Prostate gland (tissue), 2 donors: ENCODE data around the gene DSCAM.

ENCODE experiments used
- POLR2A ChIP-seq: fragments of 450-650 bp; IDR thresholded peaks from one replicate; pipeline ENCODE4 v1.6.1; 2016; ENCODE audit warnings: antibody characterized with exemption, mild to moderate bottlenecking
- POLR2AphosphoS5 ChIP-seq: sonication (generic); formaldehyde crosslinking; IDR thresholded peaks from one replicate; pipeline ENCODE4 v1.6.1; 2017; ENCODE audit warnings: antibody characterized with exemption
- TF ChIP-seq, protein P1 (sequence below), 4 experiments: fragments of 200-600 bp in 2 of 4; fragments of 450-650 bp in 2 of 4; sonication (generic) in 2 of 4; IDR thresholded peaks; 1 replicate in 3 of 4; 2 replicates in 1 of 4; pipeline ENCODE4 v1.5.1; 2016 to 2019; ENCODE audit warnings: antibody characterized with exemption in 4 of 4, mild to moderate bottlenecking in 2 of 4, moderate library complexity in 2 of 4

DNA sequence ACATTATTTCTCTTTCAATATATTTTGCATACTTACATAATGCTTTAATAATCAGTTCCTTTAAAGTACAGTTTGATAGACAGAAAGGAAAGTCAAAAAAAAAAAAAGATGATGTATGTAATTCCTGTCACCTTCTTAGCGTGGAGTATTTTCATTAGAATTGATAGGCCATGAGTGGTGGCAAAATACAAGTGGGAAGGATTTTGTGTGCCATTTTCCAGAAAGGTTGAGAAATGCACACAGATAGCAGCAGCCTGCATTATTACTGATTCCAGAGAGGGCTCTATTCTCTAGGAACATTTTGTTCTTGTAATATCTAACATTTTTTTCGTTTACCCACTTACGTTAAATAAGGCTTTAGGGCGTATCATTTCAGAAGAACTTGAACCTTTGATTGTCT lies 475.6 kb downstream of the DSCAM start:
- TF ChIP-seq, protein P1, sequence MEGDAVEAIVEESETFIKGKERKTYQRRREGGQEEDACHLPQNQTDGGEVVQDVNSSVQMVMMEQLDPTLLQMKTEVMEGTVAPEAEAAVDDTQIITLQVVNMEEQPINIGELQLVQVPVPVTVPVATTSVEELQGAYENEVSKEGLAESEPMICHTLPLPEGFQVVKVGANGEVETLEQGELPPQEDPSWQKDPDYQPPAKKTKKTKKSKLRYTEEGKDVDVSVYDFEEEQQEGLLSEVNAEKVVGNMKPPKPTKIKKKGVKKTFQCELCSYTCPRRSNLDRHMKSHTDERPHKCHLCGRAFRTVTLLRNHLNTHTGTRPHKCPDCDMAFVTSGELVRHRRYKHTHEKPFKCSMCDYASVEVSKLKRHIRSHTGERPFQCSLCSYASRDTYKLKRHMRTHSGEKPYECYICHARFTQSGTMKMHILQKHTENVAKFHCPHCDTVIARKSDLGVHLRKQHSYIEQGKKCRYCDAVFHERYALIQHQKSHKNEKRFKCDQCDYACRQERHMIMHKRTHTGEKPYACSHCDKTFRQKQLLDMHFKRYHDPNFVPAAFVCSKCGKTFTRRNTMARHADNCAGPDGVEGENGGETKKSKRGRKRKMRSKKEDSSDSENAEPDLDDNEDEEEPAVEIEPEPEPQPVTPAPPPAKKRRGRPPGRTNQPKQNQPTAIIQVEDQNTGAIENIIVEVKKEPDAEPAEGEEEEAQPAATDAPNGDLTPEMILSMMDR (IDR thresholded peaks at IDR 0.05): no peak
- TF ChIP-seq POLR2A (no peak), POLR2AphosphoS5 (no peak)
